PC-9 (cell line): Measurements from ENCODE around the gene NUMB. TPM values are rescaled to one million over a fixed set of nuclear protein-coding genes. Genes with fewer than 3 reads are reported as not detected.
A peak's percentile ranks its signal among the peaks of the same experiment; 100 is the strongest.

Source experiments
- Bru-seq: library from RNA; stranded (reverse); fragments of 400-500 nt; gene quantifications from one replicate; lab custom pipeline; 2021; lab: Mats Ljungman, UMichigan
- BruChase-seq, 2 experiments: library from RNA; stranded (reverse); fragments of 400-500 nt; gene quantifications; one replicate each; lab custom pipeline; 2021; lab: Mats Ljungman, UMichigan
- BruUV-seq: library from RNA; stranded (reverse); fragments of 400-500 nt; replicated peaks from 2 replicates; lab custom pipeline; 2021; lab: Mats Ljungman, UMichigan
- CTCF ChIA-PET: fragments of 300-600 bp; sonication (Branson Sonifier 250); formaldehyde crosslinking; loops from one replicate; lab custom pipeline; 2022; ENCODE audit warnings: antibody characterized with exemption; lab: Charles Lee
- POLR2A ChIA-PET: fragments of 300-600 bp; sonication (Branson Sonifier 250); formaldehyde crosslinking; loops from one replicate; lab custom pipeline; 2022; ENCODE audit warnings: antibody characterized with exemption; ENCODE audit not compliant: unreplicated experiment; lab: Charles Lee
- DNase-seq, 2 experiments: peaks; one replicate each; pipeline versions ENCODE4 v3.0.0 to v3.0.0-alpha.2; 2015 to 2022; ENCODE audit warnings: mixed read lengths in 1 of 2
- H2AFZ ChIP-seq: fragments of 200-600 bp; sonication (generic); 2 replicates; pipeline ENCODE4 v1.8.1; 2017; ENCODE audit warnings: antibody characterized with exemption
- H3F3A ChIP-seq: fragments of 200-600 bp; sonication (generic); 2 replicates; pipeline ENCODE4 v1.8.1; 2017; ENCODE audit warnings: antibody characterized with exemption, mild to moderate bottlenecking, low read depth; ENCODE audit not compliant: insufficient read depth
- H3K27ac ChIP-seq: fragments of 200-600 bp; sonication (generic); 2 replicates; pipeline ENCODE4 v1.6.1; 2016; ENCODE audit warnings: mixed run types
- H3K27me3 ChIP-seq: fragments of 200-600 bp; sonication (generic); 2 replicates; pipeline ENCODE4 v1.6.1; 2016; ENCODE audit warnings: low read depth, mixed run types; ENCODE audit not compliant: insufficient read depth
- H3K36me3 ChIP-seq: fragments of 200-600 bp; sonication (generic); 2 replicates; pipeline ENCODE4 v1.6.1; 2016; ENCODE audit warnings: low read depth, mixed run types
- H3K4me1 ChIP-seq: fragments of 200-600 bp; sonication (generic); replicated peaks from 2 replicates; pipeline ENCODE4 v1.6.1; 2016; ENCODE audit warnings: mixed run types; ENCODE audit not compliant: insufficient read depth
- H3K4me2 ChIP-seq: fragments of 200-600 bp; sonication (generic); 2 replicates; pipeline ENCODE4 v1.6.1; 2017; ENCODE audit warnings: mixed run types
- H3K4me3 ChIP-seq: fragments of 200-600 bp; sonication (generic); 2 replicates; pipeline ENCODE4 v1.6.1; 2016; ENCODE audit warnings: mixed run types
- H3K79me2 ChIP-seq: fragments of 200-600 bp; sonication (generic); 2 replicates; pipeline ENCODE4 v1.6.1; 2017; ENCODE audit warnings: low read depth, mixed run types
- H3K9me2 ChIP-seq: fragments of 200-600 bp; sonication (generic); 2 replicates; pipeline ENCODE4 v1.8.1; 2017; ENCODE audit warnings: mild to moderate bottlenecking; ENCODE audit not compliant: insufficient read depth
- H3K9me3 ChIP-seq: fragments of 200-600 bp; sonication (generic); 2 replicates; pipeline ENCODE4 v1.8.1; 2016; ENCODE audit warnings: low read depth; ENCODE audit not compliant: insufficient read depth
- H4K20me1 ChIP-seq: fragments of 200-600 bp; sonication (generic); 2 replicates; pipeline ENCODE4 v1.8.1; 2017; ENCODE audit not compliant: insufficient read depth
- EZH2 ChIP-seq: fragments of 200-600 bp; sonication (generic); IDR thresholded peaks from 2 replicates; pipeline ENCODE4 v1.8.0; 2017; ENCODE audit warnings: antibody characterized with exemption, low read depth
- intact Hi-C: fragments of 100-400 bp; cut with micrococcal nuclease; formaldehyde crosslinking; loops from one replicate; pipeline ENCODE4 v1.10.0; 2022; ENCODE audit not compliant: unreplicated experiment
- long read RNA-seq: library from polyadenylated mRNA; stranded (forward); transcript quantifications from one replicate; pipeline ENCODE4 v2.0.0, GENCODE V29; 2022
- total RNA-seq: library from RNA; stranded (reverse); gene quantifications from 2 replicates; pipeline ENCODE4 v1.2.3, GENCODE V29; 2021
- TF ChIP-seq, protein P1 (sequence below): fragments of 200-600 bp; sonication (generic); conservative IDR thresholded peaks from 2 replicates; pipeline ENCODE4 v1.6.1; 2017; ENCODE audit warnings: mixed run types, antibody characterized with exemption, mild to moderate bottlenecking, moderate library complexity

Gene NUMB
- 59.2 and 64.5 TPM in 2 replicates for total RNA-seq
- Bru-seq, nascent RNA, result percentile 82 among the genes with signal in this experiment
- percentile 78 among the genes with signal in this experiment for BruChase-seq, experiment 1, labeled RNA remaining after a 2-hour chase
- percentile 74 among the genes with signal in this experiment for BruChase-seq, experiment 2, labeled RNA remaining after a 6-hour chase
- long read RNA-seq, transcript NUMB-213 (13 exons, 3,588 nt), result minor isoform, 5 of 77 reads
- long read RNA-seq, transcript NUMB-225 (12 exons, 3,547 nt), result major isoform, 13 of 77 reads
- long read RNA-seq, partial matches to known transcripts, result 7 of 77 reads
- long read RNA-seq, other reads (novel, unspliced or antisense), result 48 of 77 reads

DNA sequence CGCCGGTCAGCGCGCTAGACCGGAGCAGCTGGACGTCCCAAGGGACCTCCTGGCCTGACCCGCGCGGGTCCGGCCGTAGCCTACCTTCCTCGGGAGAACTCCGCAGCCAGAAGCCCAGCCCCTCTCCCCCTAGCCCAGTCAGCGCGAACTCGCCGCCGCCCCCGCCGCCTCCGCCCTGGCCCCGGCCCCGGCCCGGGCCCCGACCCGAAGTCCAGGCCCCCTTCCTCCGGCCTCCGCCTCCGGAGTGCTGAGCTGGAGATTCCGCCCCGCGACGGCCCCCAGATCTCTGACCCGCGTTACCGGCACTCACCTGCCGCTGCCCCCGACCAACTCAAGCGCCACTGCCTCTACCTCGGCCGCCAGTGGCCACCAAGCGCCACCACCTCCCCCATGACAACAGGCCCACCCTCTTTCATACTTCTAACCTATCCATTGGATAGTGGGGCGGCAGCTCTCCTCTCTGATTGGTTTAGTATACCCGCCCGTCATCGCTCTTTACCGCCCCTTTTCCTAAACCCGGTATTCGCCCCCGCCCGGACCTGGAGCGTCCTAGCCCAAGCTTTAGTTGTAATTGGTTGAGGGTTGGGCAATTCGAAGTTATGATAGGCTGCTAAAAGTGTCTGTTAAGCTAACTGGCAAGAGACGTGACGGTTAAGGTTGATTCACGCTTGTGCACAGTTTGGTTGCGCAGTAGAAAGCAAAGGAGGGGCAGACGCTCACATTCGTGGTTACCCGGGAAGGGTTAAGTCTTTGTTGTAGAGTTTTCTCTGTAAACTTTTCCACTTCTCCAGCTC lies at the start of gene NUMB:
Gene NUMB, minus strand, starts transcription at position 364 of the 794 bp plus-strand sequence. CDS start 102,795 bp downstream, outside the sequence.
- H4K20me1 ChIP-seq, result peaks cover 14% of the 10 kb centered on the region; the same call in 1 of the 2 replicates
- CTCF ChIA-PET, result interaction anchor here (0.5 to 0.7 kb wide), 4 partner anchors 140 to 399 kb away, joined by 3 read pairs; no protein-coding TSS in a partner anchor
- H3K27ac ChIP-seq, result 0 out of 2 replicates have a peak within 1 kb of the TSS, but pooled peaks have one; percentile 18
- POLR2A ChIA-PET, result interaction anchor here (0.9 to 1.2 kb wide), 2 partner anchors 32 to 322 kb away, joined by 3 to 11 read pairs; partner anchors contain the start of genes PSEN1 and RIOX1
- H3K27me3 ChIP-seq, result no peaks in the 10 kb centered on the region
- TF ChIP-seq EZH2, result no peak
- TF ChIP-seq, protein P1, sequence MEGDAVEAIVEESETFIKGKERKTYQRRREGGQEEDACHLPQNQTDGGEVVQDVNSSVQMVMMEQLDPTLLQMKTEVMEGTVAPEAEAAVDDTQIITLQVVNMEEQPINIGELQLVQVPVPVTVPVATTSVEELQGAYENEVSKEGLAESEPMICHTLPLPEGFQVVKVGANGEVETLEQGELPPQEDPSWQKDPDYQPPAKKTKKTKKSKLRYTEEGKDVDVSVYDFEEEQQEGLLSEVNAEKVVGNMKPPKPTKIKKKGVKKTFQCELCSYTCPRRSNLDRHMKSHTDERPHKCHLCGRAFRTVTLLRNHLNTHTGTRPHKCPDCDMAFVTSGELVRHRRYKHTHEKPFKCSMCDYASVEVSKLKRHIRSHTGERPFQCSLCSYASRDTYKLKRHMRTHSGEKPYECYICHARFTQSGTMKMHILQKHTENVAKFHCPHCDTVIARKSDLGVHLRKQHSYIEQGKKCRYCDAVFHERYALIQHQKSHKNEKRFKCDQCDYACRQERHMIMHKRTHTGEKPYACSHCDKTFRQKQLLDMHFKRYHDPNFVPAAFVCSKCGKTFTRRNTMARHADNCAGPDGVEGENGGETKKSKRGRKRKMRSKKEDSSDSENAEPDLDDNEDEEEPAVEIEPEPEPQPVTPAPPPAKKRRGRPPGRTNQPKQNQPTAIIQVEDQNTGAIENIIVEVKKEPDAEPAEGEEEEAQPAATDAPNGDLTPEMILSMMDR, result no peak
- no peaks in the 10 kb centered on the region for H3K9me3 ChIP-seq
- no peaks in the 10 kb centered on the region for H3K9me2 ChIP-seq
- H3K4me1 ChIP-seq, result peaks cover 30% of the 10 kb centered on the region
- 0 out of 2 replicates have a peak, but pooled peaks cover 5% of the 10 kb centered on the region for H3F3A ChIP-seq
- BruUV-seq, result no TSS peak
- DNase-seq, result peak; percentile 97 to 99
- no peaks in the 10 kb centered on the region for H3K36me3 ChIP-seq
- intact Hi-C loops, result loop anchor here (5.0 kb wide), 1 partner anchor 161 kb away; no protein-coding TSS in a partner anchor
- peak within 1 kb of the TSS; percentile 97 for H2AFZ ChIP-seq
- peaks cover 48% of the 10 kb centered on the region for H3K79me2 ChIP-seq
- H3K4me2 ChIP-seq, result peak within 1 kb of the TSS; percentile 81
- peak within 1 kb of the TSS; percentile 86 for H3K4me3 ChIP-seq

GRCh38 chr14:73503648-73504047 lies 45.3 kb upstream of the NUMB start:
- Histone ChIP-seq H3K79me2 (no peaks in the 10 kb centered on the region), H2AFZ (no peak overlapping the region), H3K4me1 (no peaks in the 10 kb centered on the region), H3K9me2 (no peaks in the 10 kb centered on the region), H3F3A (0 out of 2 replicates have a peak, but pooled peaks cover 7% of the 10 kb centered on the region), H3K9me3 (no peaks in the 10 kb centered on the region), H3K27ac (no peak overlapping the region), H4K20me1 (no peaks in the 10 kb centered on the region), H3K36me3 (no peaks in the 10 kb centered on the region), H3K27me3 (no peaks in the 10 kb centered on the region), H3K4me2 (no peak overlapping the region), H3K4me3 (no peak overlapping the region)
- BruUV-seq, result no TSS peak
- no peak for DNase-seq
- ChIA-PET CTCF (interaction anchor here (0.6 to 0.7 kb wide), 2 partner anchors 9 to 217 kb away, joined by 6 to 16 read pairs; no protein-coding TSS in a partner anchor), POLR2A (interaction anchor here (0.8 kb wide), 1 partner anchor 558 kb away, joined by 7 read pairs; no protein-coding TSS in a partner anchor)
- intact Hi-C loops, result no loop called here
- TF ChIP-seq, protein P1, result no peak
- no peak for TF ChIP-seq EZH2
